ENCODE measurements around the gene PRG3.

PRG3 gene

DNA sequence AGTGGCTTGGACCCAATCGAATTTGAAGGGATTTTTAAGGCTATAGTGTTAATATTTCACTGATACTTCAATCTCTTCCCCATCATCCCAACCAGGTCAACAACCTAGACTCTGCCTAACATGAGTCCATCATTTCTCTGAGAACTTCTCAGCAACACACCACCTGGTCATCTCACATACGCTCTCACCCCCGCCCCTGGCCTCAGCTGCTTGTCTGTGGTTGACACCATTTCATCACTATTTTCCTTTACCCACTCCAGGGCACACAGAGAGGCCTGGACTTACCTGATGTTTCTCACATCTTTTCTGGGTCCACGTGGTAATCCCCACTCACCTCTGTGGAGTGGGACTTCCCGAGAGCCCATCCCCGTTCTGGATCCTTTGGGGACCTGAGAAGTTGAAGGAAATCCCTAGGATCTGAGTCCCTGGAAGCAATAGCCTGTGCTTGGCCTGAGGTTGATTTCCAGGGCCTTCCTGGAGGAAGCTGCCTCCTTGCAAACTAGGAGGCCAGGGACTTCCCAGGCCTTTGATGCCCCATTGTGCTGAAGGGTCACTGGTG, 39.6 kb downstream of the PRG3 start:
- in situ Hi-C loops (cut with HindIII; ENCODE audit: low sequenced_read_pairs), result loop anchor here (25.0 kb wide), 1 partner anchor 296 kb away; the partner anchor contains the start of gene YPEL4

DNA sequence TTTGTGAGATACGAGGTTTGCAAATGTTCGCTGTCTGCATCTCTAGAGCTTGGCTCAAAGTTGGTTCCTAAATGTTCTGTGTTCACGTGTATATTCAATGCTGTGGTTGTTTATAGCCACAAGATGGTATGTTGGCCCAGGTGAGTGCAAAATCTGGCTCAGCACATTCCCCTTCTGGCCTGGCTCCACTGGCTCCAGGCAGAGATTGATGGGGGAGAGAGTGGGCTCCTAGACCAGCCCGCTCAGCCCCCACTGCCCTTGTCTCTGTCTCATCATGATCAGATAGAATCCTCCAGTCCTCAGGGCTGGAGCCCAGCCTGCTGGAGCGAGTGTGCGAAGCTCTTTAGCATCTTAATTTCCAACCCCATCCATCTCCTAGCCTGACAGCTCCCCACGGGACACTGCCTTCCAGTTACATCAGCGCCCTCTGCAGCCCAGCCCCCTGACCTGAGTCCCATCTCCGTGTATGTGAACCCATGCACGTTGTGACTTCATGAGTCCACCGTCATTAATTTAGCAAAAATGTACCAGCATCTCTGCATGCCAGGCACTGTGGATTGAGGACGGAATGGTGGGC, 40.8 kb downstream of the PRG3 start:
- in situ Hi-C loops (cut with HindIII; ENCODE audit: low sequenced_read_pairs), result loop anchor here (25.0 kb wide), 1 partner anchor 297 kb away; the partner anchor contains the start of gene YPEL4

DNA sequence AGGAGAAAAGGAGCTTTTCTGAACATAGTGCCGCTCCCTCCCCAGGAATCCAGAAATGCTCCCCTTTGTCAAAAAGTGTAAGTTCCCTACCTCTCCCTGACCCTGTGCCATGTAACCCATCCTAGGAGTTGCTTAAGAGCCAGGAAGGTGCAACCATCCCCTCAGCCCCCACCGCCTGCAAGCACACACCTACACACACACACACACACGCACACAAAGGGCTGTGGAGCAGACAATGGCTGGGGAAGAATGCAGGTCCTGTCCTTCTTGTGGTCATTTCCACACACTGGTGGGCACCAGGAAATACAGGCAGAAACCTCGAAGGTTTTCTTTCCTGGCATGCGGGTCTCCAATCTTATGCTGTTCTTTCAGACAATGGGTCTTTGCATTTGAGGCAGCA, 41.6 kb downstream of the PRG3 start:
- in situ Hi-C loops (cut with HindIII; ENCODE audit: low sequenced_read_pairs), result loop anchor here (25.0 kb wide), 1 partner anchor 298 kb away; the partner anchor contains the start of gene YPEL4

DNA sequence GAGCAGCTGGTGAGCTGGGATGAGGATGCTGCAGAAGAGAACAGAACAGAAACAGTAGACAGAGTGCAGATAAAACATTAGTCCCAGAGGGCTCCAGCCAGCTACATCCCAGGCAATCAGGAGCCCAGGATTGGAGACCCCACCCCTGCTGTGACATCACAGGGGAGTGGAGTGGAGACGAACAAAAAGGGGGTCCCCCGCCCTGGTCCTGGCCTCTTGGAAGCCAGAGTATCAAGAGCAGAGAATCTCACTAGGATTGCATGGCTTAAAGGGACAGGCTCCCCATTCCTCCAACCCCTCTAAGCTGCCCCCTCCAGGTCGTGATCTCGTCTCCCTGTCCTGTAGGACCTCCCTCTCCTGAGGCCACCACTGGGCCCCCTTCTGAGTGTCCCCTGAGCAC, 42.8 kb downstream of the PRG3 start, which contains the start of gene P2RX3:
Gene P2RX3 (plus strand): TSS at position 211 of the 400 bp plus-strand sequence. CDS start 199 bp downstream, outside the sequence.
- in situ Hi-C loops (cut with HindIII; ENCODE audit: low sequenced_read_pairs), result loop anchor here (25.0 kb wide), 1 partner anchor 299 kb away; the partner anchor contains the start of gene YPEL4

DNA sequence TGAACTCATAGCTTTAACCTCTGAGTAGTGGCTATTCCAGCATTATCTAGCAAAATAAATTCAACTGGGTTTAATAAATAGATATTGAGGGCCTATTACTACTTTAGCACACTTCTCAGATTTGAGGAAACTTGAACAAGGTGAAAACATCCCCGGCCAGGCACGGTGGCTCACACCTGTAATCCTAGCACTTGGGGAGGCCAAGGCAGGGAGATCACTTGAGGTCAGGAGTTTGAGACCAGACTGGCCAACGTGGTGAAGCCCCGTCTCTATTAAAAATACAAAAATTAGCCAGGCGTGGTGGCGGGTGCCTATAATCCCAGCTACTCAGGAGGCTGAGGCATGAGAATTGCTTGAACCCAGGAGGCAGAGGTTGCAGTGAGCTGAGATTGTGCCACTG, 44.1 kb downstream of the PRG3 start:
- in situ Hi-C loops (cut with HindIII; ENCODE audit: low sequenced_read_pairs), result loop anchor here (25.0 kb wide), 1 partner anchor 300 kb away; the partner anchor contains the start of gene YPEL4

DNA sequence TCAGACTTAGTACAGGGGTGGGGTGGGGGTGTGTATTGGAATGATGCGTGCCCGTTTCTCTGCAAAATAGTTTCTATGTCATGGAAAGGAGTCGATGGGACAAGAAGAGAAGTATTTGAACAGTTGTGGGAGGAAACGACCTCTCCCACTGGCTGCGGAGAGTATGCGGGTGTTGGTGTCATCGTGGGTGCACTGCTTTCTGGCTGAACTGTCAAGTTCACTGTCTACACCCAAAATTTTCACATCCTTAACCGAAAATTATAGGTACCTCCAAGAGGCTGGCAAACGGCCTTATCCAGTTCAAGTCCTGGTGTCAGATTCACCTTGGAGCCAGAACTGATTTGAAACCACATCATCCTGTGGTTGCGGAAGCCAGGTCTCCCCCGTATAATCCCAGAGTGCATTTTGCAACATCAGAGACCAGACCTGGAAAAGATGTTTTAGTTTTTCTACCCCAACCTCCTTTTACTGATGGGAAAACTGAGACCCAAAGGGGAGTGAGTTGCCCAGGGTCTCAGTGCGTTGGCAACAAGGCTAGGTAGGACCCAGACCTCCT, 44.8 kb downstream of the PRG3 start:
- in situ Hi-C loops (cut with HindIII; ENCODE audit: low sequenced_read_pairs), result loop anchor here (25.0 kb wide), 1 partner anchor 301 kb away; the partner anchor contains the start of gene YPEL4

DNA sequence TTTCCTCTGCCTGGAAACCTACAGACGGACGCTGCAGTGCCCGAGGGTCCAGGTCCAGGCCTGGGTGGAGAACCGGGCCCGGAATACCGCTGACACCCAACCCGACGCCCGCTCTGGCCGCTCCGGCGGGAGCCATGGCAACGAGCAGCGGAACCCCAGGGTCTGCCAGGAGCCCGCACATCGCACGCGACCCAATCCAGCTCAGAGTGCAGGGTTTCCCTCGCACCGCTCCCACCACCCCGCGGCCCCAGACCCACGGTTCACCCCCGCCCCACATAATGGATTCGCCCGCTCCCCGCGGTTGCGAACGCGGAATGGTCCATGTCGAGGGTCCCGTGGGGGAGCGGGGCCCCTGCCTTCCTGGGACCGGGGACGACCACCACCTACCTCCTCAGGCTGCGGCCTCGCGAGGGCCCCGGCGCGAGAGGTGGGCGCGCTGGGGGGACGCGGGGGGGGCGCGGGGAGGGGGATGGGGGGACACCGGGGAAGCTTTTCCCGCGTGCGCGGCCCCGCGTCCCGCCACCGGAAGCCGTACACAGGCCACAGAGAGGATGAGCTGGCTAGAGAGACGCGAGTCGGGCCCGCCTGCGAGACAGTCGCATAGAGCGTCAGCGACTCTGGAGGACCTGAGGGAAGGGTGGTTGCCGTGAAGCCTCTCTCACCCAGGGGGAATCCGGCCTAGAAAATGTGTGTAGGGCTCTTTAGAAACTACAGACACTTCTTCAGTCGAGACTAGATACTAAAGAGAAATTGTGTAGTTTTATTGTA, 45.4 kb downstream of the PRG3 start, which contains the start of gene SSRP1:
Gene SSRP1 (minus strand): TSS at position 550 of the 768 bp plus-strand sequence. CDS start 771 bp downstream, outside the sequence.
- in situ Hi-C loops (cut with HindIII; ENCODE audit: low sequenced_read_pairs), result loop anchor here (25.0 kb wide), 1 partner anchor 302 kb away; the partner anchor contains the start of gene YPEL4

DNA sequence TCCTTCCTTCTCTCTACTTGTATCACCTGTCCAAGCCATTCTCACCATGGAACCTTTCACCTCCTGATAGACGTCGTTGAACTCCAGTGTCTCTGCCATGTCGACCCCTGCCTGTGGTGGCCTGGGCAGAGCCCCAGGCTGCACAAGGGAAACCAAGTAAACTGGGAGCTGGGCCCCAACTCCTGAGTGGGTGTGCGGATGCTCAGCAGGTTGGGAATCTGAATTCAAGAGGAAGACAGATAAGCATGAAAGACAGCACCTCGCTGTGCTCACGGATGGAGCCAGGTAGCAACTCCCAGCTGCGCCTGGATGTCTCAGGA, 46.0 kb downstream of the PRG3 start:
- in situ Hi-C loops (cut with HindIII; ENCODE audit: low sequenced_read_pairs), result loop anchor here (25.0 kb wide), 1 partner anchor 302 kb away; the partner anchor contains the start of gene YPEL4

DNA sequence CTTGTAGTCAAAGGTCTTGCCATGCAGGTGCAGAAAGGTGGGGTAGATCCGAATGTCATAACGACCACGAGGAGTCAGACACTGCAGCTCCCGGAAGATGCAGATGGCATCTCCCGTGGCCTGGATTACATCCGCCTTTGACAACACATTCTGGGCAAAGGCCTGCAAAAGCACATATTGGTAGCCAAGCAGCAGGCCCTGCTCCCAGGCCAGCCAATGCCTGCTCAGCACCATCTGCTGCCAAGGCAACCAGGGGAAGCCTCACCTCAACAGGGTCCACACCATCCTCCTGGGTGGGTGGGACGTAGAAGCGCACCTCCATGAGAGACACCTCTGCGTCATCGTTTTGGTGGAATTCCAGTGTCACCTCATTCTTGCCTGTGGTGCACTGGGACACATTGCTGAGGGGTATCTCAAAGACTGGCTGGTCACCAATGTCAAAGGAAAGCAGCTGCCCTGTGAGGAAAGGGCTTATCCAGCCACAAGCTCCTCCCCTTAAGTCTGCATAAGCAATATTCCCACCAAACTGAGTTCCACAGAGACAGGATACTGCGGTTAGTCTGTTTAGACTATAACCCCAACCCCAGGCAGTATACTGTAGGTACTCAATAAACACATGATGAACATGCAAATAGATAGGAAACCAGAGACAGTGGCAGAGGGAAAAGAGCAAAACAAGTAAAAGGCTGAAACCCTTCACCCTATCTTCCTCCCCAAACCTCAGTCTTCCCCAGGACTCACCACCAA, 48.1 kb downstream of the PRG3 start:
- in situ Hi-C loops (cut with HindIII; ENCODE audit: low sequenced_read_pairs), result loop anchor here (25.0 kb wide), 1 partner anchor 304 kb away; the partner anchor contains the start of gene YPEL4

DNA sequence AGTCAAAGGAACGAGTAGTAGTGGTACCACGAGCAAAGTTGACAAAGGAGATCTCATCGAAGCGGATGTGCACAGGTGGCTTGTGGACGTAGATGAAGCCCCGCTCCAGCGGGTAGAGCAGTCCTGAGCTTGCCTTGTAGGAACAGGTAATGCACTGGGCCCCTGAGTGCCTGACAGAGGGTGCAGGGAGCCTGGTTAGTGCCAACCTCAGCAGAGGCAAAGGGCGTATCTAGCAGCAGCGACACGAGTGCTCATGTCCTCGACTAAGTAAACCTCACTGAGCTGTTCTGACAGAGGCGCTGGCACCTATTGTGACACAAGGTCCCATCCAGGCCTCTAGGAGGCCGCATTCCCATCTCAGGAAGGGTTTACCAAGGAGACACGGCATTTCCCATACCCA, 49.2 kb downstream of the PRG3 start:
- in situ Hi-C loops (cut with HindIII; ENCODE audit: low sequenced_read_pairs), result loop anchor here (25.0 kb wide), 1 partner anchor 306 kb away; the partner anchor contains the start of gene YPEL4

DNA sequence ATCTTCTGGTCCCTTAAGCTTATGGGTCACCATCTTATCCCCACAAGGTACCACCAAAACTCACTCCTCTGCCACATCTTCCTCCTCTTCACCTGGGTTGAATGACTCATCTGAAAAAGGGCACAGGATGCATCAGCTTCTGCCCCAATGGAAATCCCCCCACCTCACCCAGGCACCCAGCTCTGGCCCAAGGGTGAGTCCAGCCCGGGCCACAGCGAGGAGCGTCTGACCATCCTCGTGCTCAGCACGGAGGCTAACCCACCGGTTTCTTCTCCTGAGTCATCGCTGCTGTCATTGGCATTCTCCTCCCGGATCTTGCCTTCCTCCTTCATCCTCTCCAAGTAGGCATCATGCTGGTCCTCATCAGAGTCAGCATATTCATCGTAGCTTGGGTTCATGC, 50.9 kb downstream of the PRG3 start:
- in situ Hi-C loops (cut with HindIII; ENCODE audit: low sequenced_read_pairs), result loop anchor here (25.0 kb wide), 1 partner anchor 307 kb away; the partner anchor contains the start of gene YPEL4

DNA sequence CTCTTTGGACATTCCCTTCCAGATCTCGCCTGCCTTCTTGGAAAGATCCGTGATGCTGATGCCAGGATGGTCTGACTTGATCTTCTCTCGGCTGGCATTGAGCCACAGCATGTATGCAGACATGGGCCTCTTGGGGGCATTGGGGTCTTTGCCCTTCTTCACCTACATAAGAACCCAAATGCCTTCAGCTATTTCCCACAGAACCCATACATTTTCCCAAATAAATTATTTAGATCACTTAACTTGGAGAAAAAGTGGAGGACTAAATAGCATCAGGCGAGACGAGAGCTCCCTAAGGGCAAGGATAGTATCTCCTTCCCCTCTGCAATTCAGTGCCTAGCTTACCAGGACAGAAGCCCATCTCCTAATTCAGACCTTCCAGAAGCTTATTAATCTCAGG, 53.2 kb downstream of the PRG3 start:
- in situ Hi-C loops (cut with HindIII; ENCODE audit: low sequenced_read_pairs), result loop anchor here (25.0 kb wide), 1 partner anchor 310 kb away; the partner anchor contains the start of gene YPEL4
